T follicular helper cell (primary cell): Measurements from ENCODE around the gene RGL3.
"Not testable (repeated sequence)": the region's sequence is repeated elsewhere in the genome, so short reads cannot be mapped to it uniquely, and the experiment has no call there.

Experiments
- DNase-seq: peaks from one replicate; pipeline ENCODE4 v3.0.0-alpha.2; 2020; ENCODE audit warnings: low read depth

Gene RGL3

GRCh38 chr19:11421371-11422098, 2.4 kb upstream of the RGL3 start:
- DNase-seq, result no peak

- no peak for DNase-seq
Observed at GRCh38 chr19:11420429-11421370, 1.6 kb upstream of the RGL3 start.

GRCh38 chr19:11418094-11418548, 993 bp downstream of the RGL3 start:
- DNase-seq, result no peak

GRCh38 chr19:11416346-11417052, 2.6 kb downstream of the RGL3 start:
- DNase-seq, result no peak

GRCh38 chr19:11414544-11414943, 4.6 kb downstream of the RGL3 start:
- DNase-seq, result no peak

- DNase-seq, result no peak
Observed at GRCh38 chr19:11410682-11411081, 8.4 kb downstream of the RGL3 start.

- no peak for DNase-seq
Observed at GRCh38 chr19:11408591-11408990, 10.5 kb downstream of the RGL3 start.

- not testable (repeated sequence) for DNase-seq
Observed at GRCh38 chr19:11406703-11407236, 12.3 kb downstream of the RGL3 start.

- DNase-seq, result no peak
Observed at GRCh38 chr19:11405846-11406643, 13.1 kb downstream of the RGL3 start.

- no peak for DNase-seq
Observed at GRCh38 chr19:11404588-11405222, 14.4 kb downstream of the RGL3 start.

GRCh38 chr19:11401808-11402543, 17.1 kb downstream of the RGL3 start:
- no peak for DNase-seq

- DNase-seq, result no peak
Observed at GRCh38 chr19:11400798-11401197, 18.3 kb downstream of the RGL3 start.

GRCh38 chr19:11399667-11400066, 19.4 kb downstream of the RGL3 start:
- DNase-seq, result no peak

GRCh38 chr19:11397089-11397610, 22.0 kb downstream of the RGL3 start:
- DNase-seq, result no peak

- DNase-seq, result no peak
Observed at GRCh38 chr19:11390933-11391680, 28.0 kb downstream of the RGL3 start.

GRCh38 chr19:11390359-11390758, 28.8 kb downstream of the RGL3 start:
- DNase-seq, result no peak

- no peak for DNase-seq
Observed at GRCh38 chr19:11387162-11388034, 31.7 kb downstream of the RGL3 start.

GRCh38 chr19:11384778-11385129, 34.4 kb downstream of the RGL3 start:
- DNase-seq, result no peak
